PC-3 (cell line): Measurements from ENCODE around the gene UNK. TPM values are rescaled to one million over a fixed set of nuclear protein-coding genes. Genes with fewer than 3 reads are reported as not detected.

ENCODE experiments used
- ATAC-seq: fragments of 200-7000 bp; cut with Tn5 transposase; 2 replicates; pipeline ENCODE4 v1.9.1; 2020; ENCODE audit warnings: mild to moderate bottlenecking, moderate library complexity
- BruUV-seq: library from RNA; stranded (reverse); fragments of 400-500 nt; replicated peaks from 2 replicates; lab custom pipeline; 2021; lab: Mats Ljungman, UMichigan
- CTCF ChIA-PET: fragments of 300-600 bp; sonication (Branson Sonifier 250); formaldehyde crosslinking; loops from one replicate; lab custom pipeline; 2022; ENCODE audit warnings: antibody characterized with exemption; lab: Charles Lee
- POLR2A ChIA-PET: fragments of 300-600 bp; sonication (Branson Sonifier 250); formaldehyde crosslinking; loops from one replicate; lab custom pipeline; 2022; ENCODE audit warnings: antibody characterized with exemption; ENCODE audit not compliant: unreplicated experiment; lab: Charles Lee
- DNase-seq: peaks from one replicate; pipeline ENCODE4 v3.0.0-alpha.2; 2015
- H2AFZ ChIP-seq: fragments of 300-600 bp; sonication (generic); 2 replicates; pipeline ENCODE4 v1.6.0; 2016; ENCODE audit warnings: antibody characterized with exemption, low read length
- H3F3A ChIP-seq: fragments of 300-600 bp; sonication (generic); one replicate; pipeline ENCODE4 v1.6.0; 2017; ENCODE audit warnings: antibody characterized with exemption, low read length, control low read depth, mild to moderate bottlenecking; ENCODE audit not compliant: unreplicated experiment
- H3K27ac ChIP-seq: fragments of 300-600 bp; sonication (generic); 2 replicates; pipeline ENCODE4 v1.5.1; 2016; ENCODE audit warnings: mild to moderate bottlenecking, low read length
- H3K27me3 ChIP-seq: fragments of 300-600 bp; sonication (generic); 2 replicates; pipeline ENCODE4 v1.6.1; 2016; ENCODE audit warnings: low read length, mixed read lengths
- H3K36me3 ChIP-seq: fragments of 300-600 bp; sonication (generic); 2 replicates; pipeline ENCODE4 v1.6.1; 2016; ENCODE audit warnings: low read depth, mixed run types, low read length, mixed read lengths
- H3K4me1 ChIP-seq: fragments of 300-600 bp; sonication (generic); 2 replicates; pipeline ENCODE4 v1.5.1; 2016; ENCODE audit warnings: low read length; ENCODE audit not compliant: insufficient read depth
- H3K4me2 ChIP-seq: fragments of 300-600 bp; sonication (generic); 2 replicates; pipeline ENCODE4 v1.6.0; 2016; ENCODE audit warnings: low read length
- H3K4me3 ChIP-seq: fragments of 300-600 bp; sonication (generic); 2 replicates; pipeline ENCODE4 v1.5.1; 2016; ENCODE audit warnings: mild to moderate bottlenecking, low read length, mixed read lengths
- H3K79me2 ChIP-seq: fragments of 300-600 bp; sonication (generic); 2 replicates; pipeline ENCODE4 v1.6.1; 2017; ENCODE audit warnings: low read length, mixed read lengths
- H3K9ac ChIP-seq: fragments of 300-600 bp; sonication (generic); 2 replicates; pipeline ENCODE4 v1.6.0; 2016; ENCODE audit warnings: mild to moderate bottlenecking, low read length
- H3K9me2 ChIP-seq: fragments of 300-600 bp; sonication (generic); replicated peaks from 2 replicates; pipeline ENCODE4 v1.6.1; 2016; ENCODE audit warnings: mixed run types, low read length, mixed read lengths
- H3K9me3 ChIP-seq: fragments of 300-600 bp; sonication (generic); 2 replicates; pipeline ENCODE4 v1.6.1; 2016; ENCODE audit warnings: low read length, mixed read lengths
- H4K20me1 ChIP-seq: fragments of 300-600 bp; sonication (generic); 2 replicates; pipeline ENCODE4 v1.6.1; 2016; ENCODE audit warnings: low read length, mixed read lengths
- EZH2 ChIP-seq: fragments of 300-600 bp; sonication (generic); IDR thresholded peaks from one replicate; pipeline ENCODE4 v1.6.1; 2017; ENCODE audit warnings: antibody characterized with exemption, mild to moderate bottlenecking, low read length; ENCODE audit not compliant: unreplicated experiment
- EZH2phosphoT487 ChIP-seq: fragments of 300-600 bp; sonication (generic); IDR thresholded peaks from 2 replicates; pipeline ENCODE4 v1.6.1; 2018; ENCODE audit warnings: mild to moderate bottlenecking, antibody characterized with exemption, low read length, borderline replicate concordance
- intact Hi-C: fragments of 100-400 bp; cut with micrococcal nuclease; formaldehyde crosslinking; loops from 2 replicates; pipeline ENCODE4 v1.9.0; 2023
- total RNA-seq: library from RNA; depleted of rRNA; stranded (reverse); fragments of >200 nt; gene quantifications from 2 replicates; pipeline ENCODE4 v1.2.3, GENCODE V29; 2014
- TF ChIP-seq, protein P1 (sequence below): fragments of 300-600 bp; sonication (generic); conservative IDR thresholded peaks from 2 replicates; pipeline ENCODE4 v1.5.1; 2017; ENCODE audit warnings: antibody characterized with exemption, low read depth, mild to moderate bottlenecking, low read length

Gene UNK
- total RNA-seq, 1 experiment from 2014 or later: 21.8 TPM

DNA sequence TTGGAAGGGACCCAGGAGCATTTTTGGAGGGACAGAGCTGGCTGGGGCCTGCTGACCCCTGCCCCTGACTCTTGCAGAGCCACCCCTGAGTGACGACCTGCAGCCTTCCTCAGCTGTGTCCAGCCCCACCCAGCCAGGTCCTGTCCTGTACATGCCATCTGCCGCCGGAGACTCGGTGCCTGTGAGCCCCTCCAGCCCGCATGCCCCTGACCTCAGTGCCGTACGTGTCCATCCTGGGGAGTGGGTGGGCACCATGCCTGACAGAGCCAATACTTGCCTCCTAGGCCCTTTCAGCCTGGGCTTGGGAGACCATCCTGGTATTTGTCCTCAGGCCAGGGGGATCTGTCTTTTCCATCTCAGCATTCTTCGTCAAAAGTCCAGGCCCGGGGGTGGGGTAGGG lies 32.1 kb downstream of the UNK start:
- Histone ChIP-seq H3K27ac (no peak overlapping the region), H3K27me3 (no peaks in the 10 kb centered on the region), H3K9ac (no peak overlapping the region), H3K9me3 (no peaks in the 10 kb centered on the region), H3F3A (no peaks in the 10 kb centered on the region), H2AFZ (no peak overlapping the region), H3K9me2 (no peaks in the 10 kb centered on the region), H3K4me1 (peaks cover 12% of the 10 kb centered on the region), H4K20me1 (no peaks in the 10 kb centered on the region), H3K4me2 (no peak overlapping the region), H3K79me2 (no peaks in the 10 kb centered on the region), H3K4me3 (no peak overlapping the region), H3K36me3 (peaks cover 14% of the 10 kb centered on the region; the same call in 1 of the 2 replicates)
- ChIA-PET CTCF (interaction anchor here (0.5 kb wide), 1 partner anchor 52 kb away, joined by 3 read pairs; the partner anchor contains the start of gene GALK1), POLR2A (no interaction called here)
- ATAC-seq (no peak), DNase-seq (no peak)
- no TSS peak for BruUV-seq
- intact Hi-C loops: no loop called here
- no peak for TF ChIP-seq EZH2
- no peak for TF ChIP-seq EZH2phosphoT487
- TF ChIP-seq, protein P1, sequence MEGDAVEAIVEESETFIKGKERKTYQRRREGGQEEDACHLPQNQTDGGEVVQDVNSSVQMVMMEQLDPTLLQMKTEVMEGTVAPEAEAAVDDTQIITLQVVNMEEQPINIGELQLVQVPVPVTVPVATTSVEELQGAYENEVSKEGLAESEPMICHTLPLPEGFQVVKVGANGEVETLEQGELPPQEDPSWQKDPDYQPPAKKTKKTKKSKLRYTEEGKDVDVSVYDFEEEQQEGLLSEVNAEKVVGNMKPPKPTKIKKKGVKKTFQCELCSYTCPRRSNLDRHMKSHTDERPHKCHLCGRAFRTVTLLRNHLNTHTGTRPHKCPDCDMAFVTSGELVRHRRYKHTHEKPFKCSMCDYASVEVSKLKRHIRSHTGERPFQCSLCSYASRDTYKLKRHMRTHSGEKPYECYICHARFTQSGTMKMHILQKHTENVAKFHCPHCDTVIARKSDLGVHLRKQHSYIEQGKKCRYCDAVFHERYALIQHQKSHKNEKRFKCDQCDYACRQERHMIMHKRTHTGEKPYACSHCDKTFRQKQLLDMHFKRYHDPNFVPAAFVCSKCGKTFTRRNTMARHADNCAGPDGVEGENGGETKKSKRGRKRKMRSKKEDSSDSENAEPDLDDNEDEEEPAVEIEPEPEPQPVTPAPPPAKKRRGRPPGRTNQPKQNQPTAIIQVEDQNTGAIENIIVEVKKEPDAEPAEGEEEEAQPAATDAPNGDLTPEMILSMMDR: no peak

DNA sequence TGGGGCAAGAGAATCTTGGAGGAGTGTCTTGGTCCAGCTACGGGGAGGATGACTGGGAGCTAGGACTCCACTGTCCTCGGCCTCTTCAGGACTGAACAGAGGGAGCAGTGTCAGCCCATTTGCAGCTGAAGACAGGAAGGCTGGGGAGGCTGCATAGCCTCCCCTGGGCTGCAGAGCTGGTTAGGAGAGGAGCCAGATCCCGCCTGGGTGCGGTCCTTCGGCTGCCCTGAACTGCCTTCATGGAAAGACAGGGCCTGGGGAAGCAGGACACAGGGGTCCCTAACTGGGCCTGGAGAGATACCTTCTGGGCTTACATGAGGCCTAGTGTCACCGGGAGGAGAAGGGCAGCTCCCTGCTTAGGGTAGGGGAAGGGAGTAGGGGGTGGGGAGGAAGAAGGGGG lies 33.0 kb downstream of the UNK start:
- DNase-seq (no peak), ATAC-seq (no peak)
- no peak overlapping the region for H3K4me2 ChIP-seq
- no peaks in the 10 kb centered on the region for H4K20me1 ChIP-seq
- no peaks in the 10 kb centered on the region for H3K9me3 ChIP-seq
- intact Hi-C loops: no loop called here
- H3K9me2 ChIP-seq: no peaks in the 10 kb centered on the region
- POLR2A ChIA-PET: no interaction called here
- peaks cover 12% of the 10 kb centered on the region for H3K4me1 ChIP-seq
- CTCF ChIA-PET: no interaction called here
- H3K36me3 ChIP-seq: peaks cover 14% of the 10 kb centered on the region; the same call in 1 of the 2 replicates
- no TSS peak for BruUV-seq
- no peak overlapping the region for H3K4me3 ChIP-seq
- no peaks in the 10 kb centered on the region for H3F3A ChIP-seq
- H3K9ac ChIP-seq: no peak overlapping the region
- H2AFZ ChIP-seq: no peak overlapping the region
- no peak overlapping the region for H3K27ac ChIP-seq
- H3K27me3 ChIP-seq: no peaks in the 10 kb centered on the region
- no peak for TF ChIP-seq EZH2
- TF ChIP-seq EZH2phosphoT487: no peak
- TF ChIP-seq, protein P1: no peak
- no peaks in the 10 kb centered on the region for H3K79me2 ChIP-seq

DNA sequence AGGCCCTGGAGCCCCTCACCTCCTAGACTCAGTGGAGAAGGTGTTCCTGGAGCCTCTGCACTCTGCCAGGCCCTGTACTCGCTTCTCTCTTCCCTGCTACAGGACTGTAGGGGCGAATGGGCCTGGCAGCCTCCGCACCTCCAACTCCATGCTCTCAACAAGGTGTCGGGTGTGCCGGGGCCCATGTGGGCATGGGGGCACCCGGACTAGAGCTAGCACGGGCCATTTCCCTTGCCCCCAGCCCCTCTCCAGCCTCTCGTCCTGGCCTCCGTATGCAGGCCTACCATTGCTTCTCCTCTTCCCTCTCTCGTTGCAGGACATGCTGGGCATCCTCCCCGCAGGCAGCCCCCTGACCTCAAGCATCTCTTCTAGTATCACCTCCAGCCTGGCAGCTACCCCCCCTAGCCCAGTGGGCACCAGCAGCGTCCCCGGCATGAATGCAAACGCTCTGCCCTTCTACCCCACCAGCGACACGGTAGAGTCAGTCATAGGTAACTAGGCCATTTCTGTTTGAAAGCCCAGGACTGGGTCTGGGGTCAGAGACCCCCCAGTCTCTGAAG lies 33.8 kb downstream of the UNK start:
- CTCF ChIA-PET: interaction anchor here (1.0 to 1.1 kb wide), 2 partner anchors 33 to 53 kb away, joined by 3 to 5 read pairs; partner anchors contain the start of gene GALK1

More for the DNA sequence above, 33.8 kb downstream of the UNK start:
- Histone ChIP-seq H3K27me3 (no peaks in the 10 kb centered on the region), H3F3A (no peaks in the 10 kb centered on the region), H3K9ac (no peak overlapping the region), H3K9me2 (no peaks in the 10 kb centered on the region), H3K79me2 (no peaks in the 10 kb centered on the region), H3K27ac (no peak overlapping the region), H3K36me3 (peaks cover 14% of the 10 kb centered on the region; the same call in 1 of the 2 replicates), H2AFZ (no peak overlapping the region), H3K4me1 (peaks cover 12% of the 10 kb centered on the region), H3K4me3 (no peak overlapping the region), H3K4me2 (no peak overlapping the region), H4K20me1 (no peaks in the 10 kb centered on the region), H3K9me3 (no peaks in the 10 kb centered on the region)
- TF ChIP-seq EZH2phosphoT487 (no peak), EZH2 (no peak)
- TF ChIP-seq, protein P1: no peak
- POLR2A ChIA-PET: no interaction called here
- no peak for DNase-seq
- no peak for ATAC-seq
- intact Hi-C loops: no loop called here
- BruUV-seq: no TSS peak
